NK-92 treated with Interleukin-12 subunit alpha and Interleukin-12 subunit beta, amount 100 ng/mL, for 24 hours (cell line): ENCODE data around the gene MARCHF10.

ENCODE experiments used
- DNase-seq: peaks from one replicate; lab custom pipeline; 2025; lab: John Stamatoyannopoulos, UW

Gene MARCHF10

GRCh38 chr17:62753562-62753961 is 54.6 kb downstream of the MARCHF10 start:
- DNase-seq, result no peak

GRCh38 chr17:62751060-62751691 is 56.9 kb downstream of the MARCHF10 start:
- no peak for DNase-seq

GRCh38 chr17:62750631-62751051 is 57.5 kb downstream of the MARCHF10 start:
- no peak for DNase-seq

GRCh38 chr17:62749926-62750325 is 58.2 kb downstream of the MARCHF10 start:
- DNase-seq, result no peak

- DNase-seq, result no peak
Observed at GRCh38 chr17:62746941-62747340, 61.2 kb downstream of the MARCHF10 start.

- no peak for DNase-seq
Observed at GRCh38 chr17:62745806-62746205, 62.3 kb downstream of the MARCHF10 start.

GRCh38 chr17:62744259-62744658 is 63.9 kb downstream of the MARCHF10 start:
- no peak for DNase-seq

- no peak for DNase-seq
Observed at GRCh38 chr17:62741290-62741689, 66.8 kb downstream of the MARCHF10 start.

GRCh38 chr17:62739645-62740388 is 68.3 kb downstream of the MARCHF10 start:
- DNase-seq, result no peak

GRCh38 chr17:62738281-62738680 is 69.8 kb downstream of the MARCHF10 start:
- DNase-seq, result no peak

GRCh38 chr17:62737513-62737912 is 70.6 kb downstream of the MARCHF10 start:
- DNase-seq, result no peak

GRCh38 chr17:62735044-62735651 is 73.0 kb downstream of the MARCHF10 start:
- DNase-seq, result no peak

- DNase-seq, result no peak
Observed at GRCh38 chr17:62732125-62732524, 76.0 kb downstream of the MARCHF10 start.

GRCh38 chr17:62727916-62728672 is 80.0 kb downstream of the MARCHF10 start:
- no peak for DNase-seq

- DNase-seq, result no peak
Observed at GRCh38 chr17:62725791-62726249, 82.3 kb downstream of the MARCHF10 start.

GRCh38 chr17:62724398-62725146 is 83.5 kb downstream of the MARCHF10 start:
- DNase-seq, result no peak

GRCh38 chr17:62723842-62724241 is 84.3 kb downstream of the MARCHF10 start:
- DNase-seq, result no peak

- DNase-seq, result no peak
Observed at GRCh38 chr17:62722625-62723024, 85.5 kb downstream of the MARCHF10 start.

GRCh38 chr17:62720126-62720850 is 87.8 kb downstream of the MARCHF10 start:
- DNase-seq, result no peak

GRCh38 chr17:62719586-62719985 is 88.5 kb downstream of the MARCHF10 start:
- no peak for DNase-seq

GRCh38 chr17:62718429-62718828 is 89.7 kb downstream of the MARCHF10 start:
- DNase-seq, result no peak
